ENCODE data around the gene GRIFIN.
"Not testable (repeated sequence)": the region's sequence is repeated elsewhere in the genome, so short reads cannot be mapped to it uniquely, and the experiment has no call there.

Gene GRIFIN

DNA sequence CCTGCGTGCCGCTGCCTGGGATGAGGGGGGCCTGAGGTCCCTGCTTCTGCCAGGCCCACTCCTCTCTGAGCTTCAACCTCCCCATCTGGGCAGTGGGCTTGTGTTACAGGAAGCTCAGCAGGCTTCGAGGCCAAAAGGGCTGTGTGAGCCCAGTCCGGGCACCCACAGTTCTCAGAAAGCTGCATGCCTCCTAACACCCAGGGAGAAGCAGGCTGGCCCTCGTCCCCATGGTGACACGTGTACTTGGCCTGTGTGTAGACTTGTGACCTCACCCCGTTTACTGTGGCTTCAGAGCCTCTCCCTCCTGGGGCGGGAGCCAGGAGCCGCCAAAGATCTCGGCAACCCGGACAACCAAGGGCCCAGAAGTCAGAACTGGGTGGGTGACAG, 2.2 kb upstream of the GRIFIN start:
- DNase-seq (ENCODE audit: low spot score), result no peak

DNA sequence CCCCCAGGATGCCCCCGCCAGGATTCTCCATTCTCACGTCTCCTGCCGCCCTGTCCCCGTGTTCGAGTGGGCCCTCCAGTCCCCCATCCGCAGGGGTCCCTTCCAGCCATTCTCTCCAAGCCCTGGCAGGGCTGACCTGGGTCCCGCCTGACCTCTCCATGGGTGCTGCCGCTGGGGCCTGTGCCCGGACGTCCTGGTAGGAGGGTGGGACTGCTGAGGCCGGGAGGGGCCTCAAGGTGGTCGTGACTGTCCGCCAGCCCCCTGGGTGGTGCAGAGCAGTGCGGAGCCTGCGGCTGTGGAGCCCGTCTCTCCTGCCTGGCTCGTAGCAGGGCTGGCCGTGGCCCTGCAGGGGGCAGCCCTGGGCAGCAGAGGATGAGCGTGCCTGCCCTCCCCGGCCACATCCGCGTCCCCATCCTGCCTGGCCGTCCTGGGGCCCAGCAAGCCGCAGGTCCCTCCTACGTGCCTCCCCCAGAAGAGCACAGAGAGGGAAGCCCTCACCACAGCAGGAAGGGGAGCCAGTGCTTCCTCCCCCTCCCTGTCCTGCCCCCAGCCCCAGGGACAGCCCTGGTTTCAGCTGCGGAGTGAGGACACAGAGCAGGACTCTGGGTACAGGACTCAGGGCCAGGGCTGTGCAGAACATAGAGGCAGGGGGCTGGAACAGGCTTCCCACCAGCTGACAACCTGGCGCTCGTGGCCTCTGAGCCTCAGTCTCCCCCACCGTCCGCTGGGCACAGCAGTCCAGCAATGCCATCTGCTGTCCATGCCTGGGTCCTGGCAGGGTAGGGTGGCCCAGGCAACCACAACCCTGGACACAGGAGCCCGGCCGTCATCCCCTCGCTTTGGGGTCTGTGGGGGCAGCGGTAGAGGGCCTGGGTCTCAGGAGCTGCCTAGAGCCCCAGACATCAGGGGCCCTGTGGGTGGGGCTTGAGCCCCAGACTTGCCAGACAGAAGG, 1.5 kb upstream of the GRIFIN start:
- DNase-seq (ENCODE audit: low spot score), result peak; percentile 64

DNA sequence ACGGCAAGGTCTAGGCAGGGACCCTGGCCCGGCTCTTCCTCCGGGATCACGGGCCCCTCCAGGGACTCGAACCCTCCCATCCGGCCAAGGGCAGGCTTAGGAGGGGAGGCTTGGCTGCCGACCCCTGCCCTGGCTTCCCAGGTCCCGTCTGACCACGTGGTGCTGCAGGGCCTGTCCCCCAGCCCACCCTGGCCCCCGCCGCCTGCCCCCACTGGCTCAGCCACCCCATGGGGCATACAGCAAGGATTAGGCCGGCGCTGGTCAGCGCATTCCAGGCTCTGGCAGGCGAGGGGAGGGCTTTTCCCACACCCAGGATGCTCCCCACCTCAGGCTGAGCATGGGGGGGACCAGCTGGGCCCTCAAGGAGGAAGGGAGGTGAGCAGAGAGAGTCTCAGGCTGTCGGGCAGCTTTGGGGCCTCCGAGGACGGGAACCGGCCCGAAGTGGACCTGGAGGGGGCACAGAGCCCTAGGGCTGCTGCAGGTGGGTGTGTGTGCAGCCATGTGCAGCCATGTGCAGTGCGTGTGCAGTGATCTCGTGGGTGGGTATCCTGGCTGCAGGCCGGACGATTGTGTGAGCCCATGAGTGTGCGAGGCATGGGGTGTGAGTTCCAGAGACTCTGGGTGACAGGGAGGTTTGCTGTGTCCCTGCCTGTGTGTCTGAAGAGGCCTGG, 713 bp upstream of the GRIFIN start:
- DNase-seq (ENCODE audit: low spot score), result no peak

DNA sequence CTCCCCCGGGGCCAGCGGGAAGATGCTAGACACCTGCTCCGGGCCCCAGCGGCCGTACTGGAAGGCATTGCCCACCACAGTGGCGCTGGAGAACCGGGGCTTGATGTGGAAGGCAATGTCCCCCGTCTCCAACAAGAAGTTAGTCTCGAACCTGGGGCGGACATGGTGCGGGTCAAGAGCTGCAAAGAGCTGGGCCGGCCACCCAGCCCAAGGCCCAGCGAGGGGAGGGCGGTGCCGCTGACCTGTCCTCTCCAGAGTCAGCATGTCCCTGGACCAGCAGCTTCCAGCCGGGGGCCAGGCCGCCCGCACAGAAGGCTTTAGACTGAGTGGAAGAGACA, 551 bp downstream of the GRIFIN start:
- DNase-seq (ENCODE audit: low spot score), result no peak

DNA sequence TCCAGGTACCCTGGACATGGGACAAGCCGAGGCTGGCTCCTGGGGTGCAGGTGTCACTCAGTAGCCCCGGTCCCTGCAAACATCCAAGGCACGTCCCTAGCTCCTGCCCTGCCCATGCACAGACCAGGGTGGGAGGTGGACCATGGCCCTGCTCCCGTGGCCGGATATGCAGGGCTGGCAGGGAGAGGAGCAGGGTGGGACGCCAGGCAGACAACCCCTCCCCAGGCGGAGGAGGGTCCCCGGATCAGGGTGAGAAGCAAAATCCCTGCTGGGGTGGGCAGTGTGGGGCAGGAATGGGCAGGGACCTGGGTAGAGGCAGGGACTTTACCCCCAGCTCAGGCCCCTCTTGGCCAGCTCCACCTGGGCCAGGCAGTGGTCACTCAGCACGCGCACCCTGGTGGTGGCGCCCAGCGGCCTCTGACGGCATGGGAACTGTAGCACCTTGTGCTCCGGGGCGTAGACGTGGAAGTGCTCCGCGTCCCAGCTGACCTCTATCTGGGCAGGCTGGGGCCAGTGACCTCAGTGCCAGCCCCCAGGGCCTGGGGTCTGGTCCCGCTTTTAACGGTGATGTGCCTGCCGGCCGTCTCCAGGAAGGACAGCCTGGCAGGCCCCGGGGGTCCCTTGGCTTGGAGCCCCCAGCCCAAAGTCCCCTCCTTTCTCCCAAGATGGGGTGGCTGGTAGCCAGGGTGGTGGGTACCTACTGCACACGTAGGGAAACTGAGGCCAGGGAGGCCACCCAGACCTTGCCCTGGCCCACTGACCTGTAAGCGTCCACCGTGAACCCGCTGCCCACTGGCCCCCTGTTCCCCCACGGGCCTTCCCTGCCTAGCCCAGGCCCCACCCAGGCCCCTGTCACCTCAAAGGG, 1.2 kb downstream of the GRIFIN start:
- DNase-seq (ENCODE audit: low spot score), result no peak

DNA sequence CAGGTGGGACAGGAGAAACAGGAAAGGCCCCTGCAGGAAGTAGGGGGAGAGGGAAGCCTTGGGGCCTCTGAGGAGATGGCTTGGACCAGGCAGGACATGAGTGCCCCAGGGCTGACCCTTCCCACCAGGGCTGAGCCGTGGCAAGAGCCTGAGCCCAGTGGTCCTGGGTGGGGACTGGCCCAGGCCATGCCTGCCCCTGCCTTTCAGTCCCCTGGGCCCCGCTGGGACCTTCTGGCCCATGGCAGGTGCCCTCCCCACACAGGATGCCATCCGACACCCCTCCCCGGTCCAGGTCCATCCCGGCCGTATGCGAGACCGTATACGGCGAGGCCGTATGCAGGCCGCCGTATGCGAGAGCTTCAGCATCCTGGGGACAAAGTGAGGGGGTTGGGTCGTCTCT, 2.0 kb downstream of the GRIFIN start:
- DNase-seq (ENCODE audit: low spot score), result no peak

DNA sequence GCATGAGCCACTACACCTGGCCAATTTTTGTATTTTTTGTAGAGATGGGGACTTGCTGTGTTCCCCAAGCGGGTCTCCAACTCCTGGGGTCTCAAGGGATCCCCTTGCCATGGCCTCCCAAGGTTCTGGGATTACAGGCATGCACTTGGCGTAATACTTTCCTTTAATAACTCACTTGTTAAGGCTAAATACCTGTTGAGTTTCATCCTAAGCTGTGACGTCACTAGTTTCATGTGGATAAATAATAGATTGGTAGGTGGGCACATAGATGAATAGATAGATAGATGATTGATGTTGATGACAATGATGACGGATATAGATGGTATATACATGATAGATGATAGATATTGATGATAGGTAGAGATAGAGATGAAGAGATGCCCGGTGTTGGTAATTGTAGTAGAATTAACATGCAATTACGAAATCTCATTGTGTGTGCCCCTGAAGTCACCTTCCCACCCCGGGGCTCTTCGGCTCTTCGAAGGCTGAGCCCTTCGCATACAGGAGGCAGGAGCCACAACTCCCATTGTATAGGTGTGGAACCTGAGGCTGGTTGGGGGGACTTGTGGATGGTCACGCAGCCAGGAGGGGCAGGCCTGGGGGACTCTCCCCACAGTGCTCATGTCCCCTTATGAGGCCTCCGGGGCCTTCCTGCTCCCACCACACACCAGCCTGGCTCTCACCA, 2.6 kb downstream of the GRIFIN start:
- DNase-seq (ENCODE audit: low spot score), result no peak

DNA sequence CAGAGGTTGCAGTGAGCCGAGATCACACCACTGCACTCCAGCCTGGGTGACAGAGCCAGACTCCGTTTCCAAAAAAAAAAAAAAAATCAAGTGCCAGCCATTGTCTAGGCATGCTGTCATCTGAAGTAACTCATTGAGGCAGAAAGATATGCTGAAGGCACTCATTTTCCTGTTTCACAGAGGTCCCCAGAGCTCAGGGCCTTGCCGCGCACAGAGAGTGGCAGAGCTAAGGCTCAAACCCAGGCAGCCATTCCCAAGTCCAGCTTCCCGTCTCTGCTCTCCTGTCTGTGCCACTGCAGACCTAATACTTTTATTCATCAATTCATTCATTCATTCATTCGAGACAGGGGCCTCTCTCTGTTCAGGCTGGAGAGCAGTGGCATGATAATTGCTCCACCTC, 3.5 kb downstream of the GRIFIN start:
- no peak for DNase-seq (ENCODE audit: low spot score)

DNA sequence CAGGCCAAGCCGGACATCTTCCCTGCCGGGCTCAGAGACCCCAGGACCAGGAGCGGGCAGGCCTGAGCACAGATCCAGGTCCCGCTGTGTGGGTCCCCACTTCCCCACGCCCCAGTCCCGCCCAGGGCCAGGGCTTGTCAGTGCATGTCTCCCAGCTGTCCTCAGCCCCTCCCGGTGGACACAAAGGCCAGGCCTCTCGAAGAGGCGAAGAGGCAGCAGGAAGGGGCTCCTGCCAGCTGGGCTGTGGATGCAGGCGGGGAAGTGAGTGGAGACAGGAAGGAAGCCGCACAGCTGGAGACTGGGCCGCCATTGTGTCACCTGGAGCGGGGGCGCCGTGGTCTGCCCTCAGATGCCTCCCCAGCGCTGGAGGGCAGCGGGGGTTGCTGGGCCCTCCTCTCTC, 4.8 kb downstream of the GRIFIN start:
- no peak for DNase-seq (ENCODE audit: low spot score)

DNA sequence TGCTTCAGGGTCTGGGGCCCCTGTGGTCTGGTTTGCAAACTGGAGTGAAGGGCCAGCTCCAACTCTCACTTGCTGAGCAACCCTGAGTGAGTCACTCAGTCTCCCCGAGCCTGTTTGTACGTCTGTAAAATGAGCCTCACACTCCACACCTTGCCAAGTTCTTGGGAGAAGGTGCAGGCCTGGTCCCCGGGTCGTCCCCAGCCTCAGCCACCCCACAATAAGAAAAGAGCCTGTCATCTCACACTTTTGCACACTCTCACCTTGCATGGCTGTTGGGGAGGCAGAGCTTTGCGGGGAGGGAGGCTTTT, 5.2 kb downstream of the GRIFIN start:
- no peak for DNase-seq (ENCODE audit: low spot score)

DNA sequence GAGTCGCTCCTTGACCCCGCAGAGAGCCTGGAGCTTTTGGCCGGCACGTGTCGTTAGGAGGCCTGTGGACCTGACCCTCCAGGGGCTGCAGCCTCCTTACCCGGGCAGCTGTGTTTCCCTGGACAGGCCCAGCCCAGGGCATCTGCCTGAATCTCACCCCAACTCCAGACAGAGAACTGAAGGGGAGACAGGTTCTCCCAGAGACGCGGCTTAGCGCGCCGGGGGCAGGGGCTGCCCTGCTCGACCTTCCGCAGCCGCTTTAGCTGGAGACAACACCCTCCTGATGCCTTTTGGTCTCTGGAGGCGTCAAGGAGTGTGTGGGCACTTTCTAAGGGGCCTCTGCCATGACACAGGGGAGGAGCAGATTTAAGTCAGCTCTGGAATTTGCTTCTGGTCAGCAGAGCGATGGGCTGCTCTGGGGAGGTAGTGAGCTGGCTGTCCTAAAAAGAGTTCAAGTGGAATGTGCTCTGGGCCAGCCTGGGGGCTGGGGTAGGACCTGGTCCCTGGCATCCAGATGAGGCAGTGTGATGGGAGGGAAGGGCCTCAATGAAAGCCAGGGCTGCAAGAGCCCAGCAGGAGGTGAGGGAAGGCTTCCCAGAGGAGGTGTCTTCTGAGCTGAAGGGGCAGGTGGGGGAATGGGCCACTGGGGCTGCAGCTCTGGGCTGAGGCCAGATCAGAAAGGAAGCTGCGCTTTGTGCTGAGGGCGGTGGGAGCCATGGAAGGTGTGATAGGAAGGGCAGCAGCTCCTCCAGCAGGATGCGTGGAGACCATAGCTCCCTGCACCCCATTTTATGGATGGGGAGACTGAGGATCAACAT, 5.8 kb downstream of the GRIFIN start:
- no peak for DNase-seq (ENCODE audit: low spot score)

DNA sequence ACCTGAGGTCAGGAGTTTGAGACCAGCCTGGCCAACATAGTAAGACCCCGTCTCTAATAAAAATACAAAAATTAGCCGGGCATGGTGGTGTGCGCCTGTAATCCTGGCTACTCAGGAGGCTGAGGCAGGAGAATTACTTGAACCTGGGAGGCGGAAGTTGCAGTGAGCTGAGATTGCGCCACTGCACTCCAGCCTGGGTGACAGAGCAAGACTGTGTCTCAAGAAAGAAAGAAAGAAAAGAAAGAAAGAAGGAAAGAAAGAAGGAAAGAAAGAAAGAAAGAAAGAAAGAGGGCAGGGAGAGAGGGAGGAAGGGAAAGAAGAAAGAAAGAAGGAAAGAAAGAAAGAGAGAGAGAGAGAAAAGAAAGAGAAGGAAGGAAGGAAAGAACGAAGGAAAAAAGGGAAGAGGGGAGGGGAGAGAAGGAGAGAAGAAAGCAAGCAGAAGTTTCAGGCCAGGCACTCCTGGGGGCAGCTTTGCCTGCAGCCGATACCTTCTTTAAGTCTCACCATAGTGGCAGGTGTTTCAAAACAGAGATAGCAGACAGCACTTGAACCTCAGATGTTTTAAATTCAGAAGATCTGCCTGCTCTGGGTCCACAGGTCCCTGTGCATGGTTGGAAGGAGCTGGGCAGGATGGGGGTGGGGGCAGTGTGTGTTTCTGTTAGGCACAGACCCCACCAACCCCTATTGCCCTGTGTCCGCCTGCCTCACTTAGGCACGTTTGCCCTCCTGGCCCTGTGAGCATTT, 6.6 kb downstream of the GRIFIN start:
- DNase-seq (ENCODE audit: low spot score), result not testable (repeated sequence)

DNA sequence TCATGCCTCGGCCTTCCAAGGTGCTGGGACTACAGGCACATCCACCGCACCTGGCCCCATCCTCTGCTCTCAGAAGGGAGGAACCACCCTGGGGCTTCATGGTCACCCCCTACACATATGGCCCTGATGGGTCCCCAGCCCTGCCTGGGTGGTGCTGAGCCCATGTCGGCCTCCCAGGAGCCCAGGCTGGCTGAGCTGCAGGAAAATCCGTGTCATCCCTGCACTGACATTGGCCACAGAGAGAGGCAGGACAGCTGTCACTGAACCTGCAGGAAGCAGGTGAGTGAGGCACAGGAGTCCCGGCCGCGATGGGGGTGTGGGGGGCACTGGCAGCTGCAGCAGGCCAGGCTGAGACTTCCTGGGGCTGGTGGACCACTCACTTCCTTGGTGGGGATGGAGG, 8.0 kb downstream of the GRIFIN start:
- DNase-seq (ENCODE audit: low spot score), result no peak

DNA sequence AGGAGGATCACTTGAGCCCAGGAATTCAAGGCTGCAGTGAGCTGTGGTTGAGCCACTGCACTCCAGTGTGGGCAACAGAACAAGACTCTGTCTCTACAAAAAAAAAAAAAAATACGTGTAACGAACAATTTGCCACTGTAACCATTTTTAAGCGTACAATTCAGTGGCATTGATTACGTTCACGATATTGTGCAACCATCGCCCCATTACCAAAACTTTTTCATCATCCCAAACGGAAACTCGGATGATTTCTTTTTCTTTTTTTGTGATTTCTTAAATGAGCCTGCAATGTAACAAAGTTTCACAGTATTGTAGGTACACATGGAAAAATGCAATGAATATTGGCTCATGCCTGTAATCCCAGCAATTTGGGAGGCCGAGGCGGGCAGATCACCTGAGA, 9.5 kb downstream of the GRIFIN start:
- DNase-seq (ENCODE audit: low spot score), result no peak

DNA sequence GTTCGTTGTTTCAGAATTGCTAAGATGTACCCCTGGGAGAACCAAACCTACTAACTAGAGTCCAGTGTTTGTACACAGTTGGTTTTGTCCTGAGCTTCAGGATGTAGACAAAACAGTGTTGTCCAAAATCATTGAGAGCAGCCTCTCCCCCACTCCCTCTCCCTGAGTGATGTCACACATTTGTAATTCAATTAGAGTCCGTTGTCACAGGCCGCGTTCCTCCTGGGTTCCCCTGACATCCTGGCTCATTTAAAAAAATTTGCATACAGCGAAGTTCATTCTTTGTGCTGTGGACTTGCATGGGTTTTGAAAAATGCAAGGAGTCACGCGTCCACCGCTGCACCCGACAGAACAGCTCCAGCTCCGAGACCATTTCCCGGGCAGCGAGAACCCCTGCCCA, 10.3 kb downstream of the GRIFIN start:
- no peak for DNase-seq (ENCODE audit: low spot score)

DNA sequence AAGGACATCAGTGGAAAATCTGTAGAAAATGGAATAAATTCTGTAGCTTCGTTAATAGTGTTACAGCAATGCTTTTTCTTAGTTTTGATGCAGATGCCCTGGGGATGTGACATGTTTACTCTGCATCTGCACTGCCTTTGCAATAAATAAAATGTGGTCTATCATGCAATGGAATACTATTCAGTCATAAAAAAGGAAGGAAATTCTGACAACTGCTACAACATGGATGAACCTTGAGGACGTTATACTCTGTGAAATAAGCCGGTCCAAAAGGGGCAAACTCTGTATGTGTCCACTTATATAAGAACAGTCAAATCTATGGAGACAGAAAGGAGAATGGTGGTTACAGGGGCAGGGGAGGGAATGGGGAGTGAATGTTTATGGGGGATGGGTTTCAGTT, 13.5 kb downstream of the GRIFIN start:
- no peak for DNase-seq (ENCODE audit: low spot score)

DNA sequence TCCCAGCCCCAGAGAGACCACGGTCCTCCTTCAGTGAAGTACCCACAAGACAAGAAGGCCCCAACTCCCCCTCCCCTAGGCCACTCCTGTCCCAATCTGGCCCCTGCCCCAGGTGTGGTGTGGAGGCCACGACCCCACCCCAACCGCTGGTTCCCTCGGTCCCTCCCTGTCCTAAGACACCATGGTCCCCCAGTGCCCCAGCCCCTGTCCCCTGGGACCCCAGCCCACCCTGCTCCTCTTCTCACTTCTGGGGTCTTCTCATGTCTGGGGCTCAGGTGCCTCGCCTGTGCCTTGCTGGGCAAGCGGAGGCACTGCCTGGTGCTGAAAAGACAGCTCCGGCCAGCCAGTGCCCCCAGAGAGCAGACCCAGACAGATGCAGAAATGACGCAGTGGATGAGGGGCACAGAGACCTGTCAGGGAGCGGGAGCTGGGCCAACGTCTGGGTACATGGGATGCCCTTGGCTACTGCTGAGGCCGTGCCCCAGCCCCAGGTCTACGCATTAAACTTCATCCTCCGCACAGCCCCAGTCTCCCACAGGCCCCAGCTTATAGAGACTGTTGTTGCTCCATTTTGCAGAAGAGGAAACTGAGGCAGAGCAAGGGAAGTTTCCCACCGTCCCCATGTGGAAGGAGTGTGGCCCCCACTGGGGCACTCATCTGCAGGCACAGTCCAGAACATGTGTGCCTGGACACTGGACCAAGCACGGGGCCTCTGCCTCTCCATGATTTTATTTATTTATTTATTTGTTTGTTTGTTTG, 14.8 kb downstream of the GRIFIN start:
- DNase-seq (ENCODE audit: low spot score), result no peak

DNA sequence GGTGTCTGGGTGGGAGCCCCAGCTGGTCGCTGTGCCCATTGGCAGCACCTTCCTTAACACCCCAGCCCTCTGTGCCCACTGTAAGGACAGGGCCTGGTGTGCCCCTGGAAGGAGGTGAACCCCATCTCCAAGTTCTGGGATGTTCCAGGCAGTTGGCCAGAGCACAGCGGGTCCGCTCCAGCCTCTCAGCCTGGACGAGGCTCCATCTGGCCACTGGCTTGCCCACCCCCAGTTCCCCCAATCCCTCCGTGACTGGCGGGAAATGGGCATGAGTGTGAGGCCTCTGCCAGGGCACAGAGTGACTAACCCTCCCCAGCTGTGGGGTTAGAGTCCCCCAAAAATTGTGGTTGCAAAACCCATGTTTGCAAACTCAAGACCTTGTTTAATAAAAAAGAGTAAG, 15.6 kb downstream of the GRIFIN start:
- DNase-seq (ENCODE audit: low spot score), result no peak

DNA sequence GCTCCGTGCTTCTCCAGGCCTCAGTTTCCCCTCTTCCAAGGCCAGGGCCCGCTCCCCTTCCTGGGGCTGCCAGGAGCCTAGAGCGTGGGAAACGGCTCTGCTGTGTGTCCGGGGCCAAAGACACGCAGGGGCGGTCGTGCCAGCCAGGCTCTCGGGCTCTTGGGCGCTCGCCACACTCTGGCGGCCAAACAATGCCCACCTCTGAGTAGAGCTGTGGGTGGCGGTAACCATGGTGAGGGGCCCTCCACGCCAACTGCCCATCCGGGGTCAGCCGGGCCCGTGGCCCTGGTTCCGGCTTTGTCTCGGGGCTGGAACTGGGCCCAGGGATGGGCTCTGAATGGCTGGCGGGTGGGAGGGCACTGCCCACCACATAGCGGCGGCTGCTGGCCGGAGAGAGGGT, 16.0 kb downstream of the GRIFIN start:
- no peak for DNase-seq (ENCODE audit: low spot score)

DNA sequence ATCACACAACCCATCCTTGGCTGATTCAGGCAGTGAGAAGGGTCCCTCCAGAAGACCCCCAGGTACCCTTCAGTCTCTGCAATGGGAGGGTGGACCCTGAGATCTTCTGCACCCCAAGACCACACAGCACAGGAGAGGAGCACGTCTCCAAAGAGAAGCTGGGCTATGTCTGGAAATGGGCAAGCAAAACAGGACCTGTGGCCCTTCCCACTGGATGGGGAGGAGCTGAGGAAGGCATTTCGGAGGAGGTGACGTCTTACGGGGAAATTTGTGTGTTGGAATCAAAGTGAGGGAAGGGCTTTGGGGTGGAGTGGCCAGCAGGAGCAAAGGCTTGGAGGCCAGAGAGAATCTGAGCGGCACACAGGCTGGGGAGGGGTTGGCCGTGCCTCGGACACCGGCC, 16.5 kb downstream of the GRIFIN start:
- DNase-seq (ENCODE audit: low spot score), result no peak
